HEK293T (cell line): ENCODE measurements around the gene SLC35E4.

Experiments
- BHLHE40 ChIP-seq: fragments of 450-650 bp; IDR thresholded peaks from 2 replicates; pipeline ENCODE4 v1.6.1; 2016; ENCODE audit warnings: mild to moderate bottlenecking, moderate library complexity, borderline replicate concordance
- ELF4 ChIP-seq: fragments of 450-650 bp; IDR thresholded peaks from 2 replicates; pipeline ENCODE4 v1.6.1; 2017; ENCODE audit warnings: antibody characterized with exemption
- FOXA1 ChIP-seq: fragments of 450-650 bp; IDR thresholded peaks from 2 replicates; pipeline ENCODE4 v1.6.1; 2016; ENCODE audit warnings: mild to moderate bottlenecking
- L3MBTL2 ChIP-seq: fragments of 450-650 bp; conservative IDR thresholded peaks from 2 replicates; pipeline ENCODE4 v1.6.1; 2016; ENCODE audit warnings: mild to moderate bottlenecking
- NFRKB ChIP-seq: fragments of 450-650 bp; IDR thresholded peaks from 2 replicates; pipeline ENCODE4 v1.6.1; 2016; ENCODE audit warnings: mild to moderate bottlenecking, moderate library complexity
- PKNOX1 ChIP-seq: fragments of 450-650 bp; IDR thresholded peaks from 2 replicates; pipeline ENCODE4 v1.6.1; 2016
- SP1 ChIP-seq: fragments of 450-650 bp; IDR thresholded peaks from 2 replicates; pipeline ENCODE4 v1.6.1; 2017
- SUZ12 ChIP-seq: fragments of 450-650 bp; IDR thresholded peaks from 2 replicates; pipeline ENCODE4 v1.6.1; 2016; ENCODE audit warnings: mild to moderate bottlenecking
- TARDBP ChIP-seq: fragments of 450-650 bp; IDR thresholded peaks from 2 replicates; pipeline ENCODE4 v1.6.1; 2016
- ZNF384 ChIP-seq: fragments of 450-650 bp; IDR thresholded peaks from 2 replicates; pipeline ENCODE4 v1.6.1; 2016

- TF ChIP-seq SP1 (no peak), FOXA1 (no peak), TARDBP (no peak), NFRKB (no peak), L3MBTL2 (no peak), ZNF384 (no peak), BHLHE40 (no peak), SUZ12 (no peak), PKNOX1 (no peak), ELF4 (no peak)
These were observed 59.2 kb downstream of the SLC35E4 start, which contains the start of gene OSBP2 for GRCh38 chr22:30694640-30695350.
